H1 (cell line): ENCODE measurements around the gene SLC25A4.

Experiments
- CREB1 ChIP-seq: IDR thresholded peaks from 2 replicates; pipeline ENCODE4 v1.6.1; 2012; ENCODE audit warnings: inconsistent platforms
- CTCF ChIP-seq, 3 experiments: IDR thresholded peaks; 1 replicate in 2 of 3; 2 replicates in 1 of 3; pipeline versions ENCODE4 v1.5.1 to v1.6.1; 2011; ENCODE audit warnings: low read length in 3 of 3, mild to moderate bottlenecking in 3 of 3, inconsistent platforms in 2 of 3, low read depth in 1 of 3, moderate library complexity in 1 of 3; ENCODE audit not compliant: insufficient read depth in 1 of 3; ENCODE audit errors: control extremely low read depth in 1 of 3
- MAX ChIP-seq: IDR thresholded peaks from 2 replicates; pipeline ENCODE4 v1.6.1; 2012; ENCODE audit warnings: inconsistent platforms
- POLR2A ChIP-seq, 2 experiments: IDR thresholded peaks; 1 replicate in 1 of 2; 2 replicates in 1 of 2; pipeline ENCODE4 v1.6.1; 2011; ENCODE audit warnings: low read depth in 2 of 2, low read length in 2 of 2, mild to moderate bottlenecking in 2 of 2; ENCODE audit errors: control extremely low read depth in 1 of 2
- POLR2AphosphoS5 ChIP-seq: IDR thresholded peaks from 2 replicates; pipeline ENCODE4 v1.6.1; 2011; ENCODE audit warnings: low read depth, low read length
- RNF2 ChIP-seq: fragments of 200-900, 300-1000 bp; sonication (generic); IDR thresholded peaks from 2 replicates; pipeline ENCODE4 v1.7.1; 2016; ENCODE audit warnings: borderline replicate concordance, low read depth, mild to moderate bottlenecking, antibody characterized with exemption, low read length; ENCODE audit not compliant: poor library complexity, severe bottlenecking; ENCODE audit errors: missing control alignments
- SIRT6 ChIP-seq: IDR thresholded peaks from one replicate; pipeline ENCODE4 v1.7.1; 2012; ENCODE audit warnings: low read length, inconsistent platforms
- SIX5 ChIP-seq: IDR thresholded peaks from 2 replicates; pipeline ENCODE4 v1.6.1; 2011; ENCODE audit warnings: mild to moderate bottlenecking, low read depth, low read length
- ZNF274 ChIP-seq: IDR thresholded peaks from 2 replicates; pipeline ENCODE4 v1.7.0; 2012; ENCODE audit warnings: low read length, borderline replicate concordance; ENCODE audit errors: extremely low read depth

- TF ChIP-seq SIX5 (no peak), RNF2 (no peak), CTCF (IDR thresholded peaks at IDR 0.05; ENCODE audit: control extremely low read depth in 1 of 3, insufficient read depth in 1 of 3, low read depth in 1 of 3, low read length in 3 of 3) (no peak), ZNF274 (no peak), POLR2AphosphoS5 (no peak), SIRT6 (no peak), MAX (no peak), POLR2A (IDR thresholded peaks at IDR 0.05; ENCODE audit: control extremely low read depth in 1 of 2, low read depth in 2 of 2, low read length in 2 of 2) (no peak), CREB1 (no peak)
These were observed 22.6 kb downstream of the SLC25A4 start for GRCh38 chr4:185165605-185166063.
